Measurements from ENCODE around the gene RCN2. TPM values are rescaled to one million over a fixed set of nuclear protein-coding genes. Genes with fewer than 3 reads are reported as not detected.

Gene RCN2
- polyA plus RNA-seq, 12 donors = 86.8 to 140 (median 125) TPM; not detected in 1

DNA sequence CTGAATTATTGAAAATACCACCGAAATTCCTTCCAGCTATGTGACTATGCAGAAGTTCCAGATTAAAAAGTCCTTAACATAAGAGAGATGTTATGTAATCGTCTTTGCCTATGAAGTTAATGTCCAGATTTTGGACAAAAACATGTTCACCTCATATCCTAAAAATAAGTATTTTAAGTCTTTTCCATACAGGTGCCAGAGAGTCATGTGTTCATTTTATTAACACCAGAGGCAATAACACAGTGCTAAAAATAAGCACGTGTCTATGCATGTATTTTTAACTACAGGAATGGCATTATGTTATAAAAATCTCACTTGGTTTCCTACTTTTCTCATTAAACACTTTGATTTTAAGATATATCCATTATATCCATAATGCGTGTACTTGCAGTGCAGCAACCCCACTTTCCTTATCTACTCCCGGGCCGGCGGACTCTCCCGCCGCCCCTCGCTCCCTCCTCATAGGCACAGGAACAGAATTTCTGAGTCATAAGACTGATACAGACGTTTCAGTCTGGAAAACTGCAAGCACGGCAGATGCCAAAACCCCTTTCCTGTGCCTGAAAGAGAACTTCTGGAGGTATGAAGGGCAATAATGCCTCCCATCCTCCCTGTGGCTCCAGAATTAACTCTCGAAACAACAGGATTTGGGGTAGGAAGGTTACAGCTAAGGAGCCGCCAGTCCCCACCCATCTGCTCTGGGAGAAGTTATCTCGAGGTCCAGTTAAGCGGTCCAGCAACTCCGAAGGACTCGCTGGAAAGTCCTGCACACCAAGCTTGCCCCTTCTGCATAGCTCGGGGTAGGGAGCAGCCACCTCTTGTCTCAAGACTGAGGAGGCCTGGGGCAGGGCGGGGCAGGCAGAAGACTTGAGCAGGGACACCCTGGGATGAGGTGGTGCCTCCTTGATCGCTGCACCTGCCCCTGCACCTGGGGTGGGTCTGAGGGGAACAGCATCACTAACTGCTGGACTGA lies 41.1 kb downstream of the RCN2 start:
- DNase-seq = no peak

- no peak for DNase-seq
These were observed 41.8 kb downstream of the RCN2 start for GRCh38 chr15:76973362-76973743.

- DNase-seq = no peak
These were observed 42.4 kb downstream of the RCN2 start for GRCh38 chr15:76973906-76974305.

DNA sequence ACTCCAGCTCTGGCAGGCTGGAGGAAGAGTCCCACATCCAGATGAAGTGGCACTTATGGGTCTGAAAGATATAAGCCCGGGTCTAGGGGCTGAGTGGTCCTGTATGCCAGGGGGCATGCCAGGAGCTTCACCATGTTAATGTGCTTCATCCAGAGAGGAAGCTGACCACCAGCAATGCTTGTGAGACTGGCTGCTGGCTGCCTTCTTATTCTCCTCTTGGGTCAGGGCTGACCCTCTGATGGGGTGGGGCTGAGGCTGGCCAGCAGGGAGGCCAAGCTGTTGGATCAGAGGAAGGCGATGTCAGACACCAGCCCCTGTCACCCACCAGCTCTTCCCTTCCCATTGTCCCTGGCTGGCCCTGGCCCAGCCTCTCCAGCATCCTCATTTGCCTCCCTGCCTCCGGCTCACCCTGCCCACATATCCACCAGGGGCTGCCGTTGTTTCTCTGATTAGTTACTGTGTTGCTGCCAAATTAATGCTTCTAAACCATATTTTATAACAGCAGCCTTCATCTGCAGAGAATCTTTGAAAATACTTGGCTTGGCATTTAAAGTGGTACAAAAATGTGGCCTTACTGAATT lies 43.0 kb downstream of the RCN2 start:
- DNase-seq = no peak

GRCh38 chr15:76976141-76976540 lies 44.6 kb downstream of the RCN2 start:
- DNase-seq = no peak

GRCh38 chr15:76976572-76977270 lies 45.2 kb downstream of the RCN2 start:
- DNase-seq = no peak

GRCh38 chr15:76978522-76979330 lies 47.2 kb downstream of the RCN2 start:
- no peak for DNase-seq

DNA sequence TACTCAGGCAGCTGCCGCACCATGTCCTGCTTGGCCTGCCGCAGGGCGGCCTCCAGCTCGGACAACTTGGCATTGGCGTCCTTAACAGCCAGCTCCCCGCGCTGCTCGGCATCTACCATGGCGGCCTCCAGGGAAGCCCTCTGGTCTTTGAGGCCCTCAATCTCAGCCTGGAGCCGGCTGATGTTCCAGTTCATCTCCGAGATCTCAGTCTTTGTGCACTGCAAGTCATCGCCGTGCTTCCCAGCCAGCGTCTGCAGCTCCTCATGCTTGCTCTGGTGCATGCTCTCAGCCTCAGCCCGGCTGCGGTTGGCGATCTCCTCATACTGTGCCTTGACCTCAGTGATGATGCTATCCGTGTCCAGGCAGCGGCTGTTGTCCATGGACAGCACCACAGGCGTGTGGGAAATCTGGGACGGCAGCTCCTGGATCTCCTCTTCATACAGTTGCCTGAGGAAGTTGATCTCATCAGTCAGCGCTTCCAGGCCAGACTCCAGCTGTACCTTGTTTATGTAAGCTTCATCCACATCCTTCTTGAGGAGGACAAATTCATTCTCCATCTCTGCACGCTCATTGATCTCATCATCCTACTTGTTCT lies 47.9 kb downstream of the RCN2 start:
- DNase-seq = no peak

DNA sequence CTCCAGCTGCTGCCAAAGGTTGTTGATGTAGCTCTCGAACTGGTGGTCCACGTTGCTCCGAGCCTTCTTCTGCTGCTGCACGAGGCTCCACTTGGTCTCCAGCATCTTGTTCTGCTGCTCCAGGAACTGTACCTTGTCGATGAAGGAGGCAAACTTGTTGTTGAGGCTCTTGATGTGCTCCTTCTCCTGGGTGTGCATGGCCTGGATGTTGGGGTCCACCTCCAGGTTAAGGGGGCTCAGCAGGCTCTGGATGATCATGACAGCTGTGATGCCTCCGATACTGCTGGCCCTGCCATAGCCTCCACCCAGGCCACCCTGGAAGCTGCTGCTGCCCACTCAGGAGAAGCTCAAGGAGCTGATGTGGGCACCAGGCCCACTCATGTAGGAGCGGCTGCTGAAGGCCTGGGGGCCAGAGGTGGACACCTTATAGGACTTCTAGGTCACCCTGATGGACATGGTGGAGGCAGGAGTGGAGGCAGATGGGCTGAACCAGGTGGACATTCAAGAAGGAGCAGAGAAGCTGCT lies 48.5 kb downstream of the RCN2 start:
- DNase-seq = no peak

GRCh38 chr15:76982356-76982755 lies 50.8 kb downstream of the RCN2 start:
- no peak for DNase-seq

DNA sequence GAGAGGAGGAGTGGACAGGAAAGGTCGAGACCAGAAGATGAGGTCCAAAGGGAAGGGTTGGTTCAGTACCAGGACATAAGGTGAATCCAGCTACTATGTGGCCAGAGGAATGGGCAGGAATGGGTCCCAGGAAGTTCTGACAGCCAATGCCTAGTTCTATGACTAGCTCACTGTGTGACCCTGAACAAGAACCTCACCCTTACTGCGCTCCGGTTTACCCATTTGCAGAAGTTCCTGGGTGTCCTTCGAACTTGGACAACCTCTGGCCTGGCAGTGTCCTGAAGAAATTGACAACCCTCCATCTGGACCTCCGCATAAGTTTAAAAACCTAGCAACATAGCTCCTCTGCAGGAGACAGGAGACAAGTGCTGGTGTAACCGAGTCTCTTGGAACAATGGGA lies 51.2 kb downstream of the RCN2 start:
- no peak for DNase-seq

GRCh38 chr15:76983590-76984375 lies 52.2 kb downstream of the RCN2 start:
- no peak for DNase-seq

GRCh38 chr15:76986743-76987142 lies 55.2 kb downstream of the RCN2 start:
- no peak for DNase-seq

GRCh38 chr15:76987276-76987675 lies 55.7 kb downstream of the RCN2 start:
- DNase-seq = no peak

GRCh38 chr15:76987896-76988860 lies 56.6 kb downstream of the RCN2 start:
- DNase-seq = no peak

GRCh38 chr15:76988867-76989780 lies 57.6 kb downstream of the RCN2 start:
- DNase-seq = no peak

- no peak for DNase-seq
These were observed 59.5 kb downstream of the RCN2 start for GRCh38 chr15:76991048-76991447.

Data from muscle of arm (tissue), 12 donors.